Ascending aorta (tissue), 2 donors: ENCODE results near the gene AGTPBP1. TPM values are rescaled to one million over a fixed set of nuclear protein-coding genes. Genes with fewer than 3 reads are reported as not detected.

Experiments used
- DNase-seq, 2 donors: peaks; one replicate each; pipeline ENCODE4 v3.0.0-alpha.2; 2019; ENCODE audit warnings: low spot score in 2 of 2
- H3K27ac ChIP-seq, 2 donors: fragments of 200-600 bp; sonication (generic); one replicate each; pipeline ENCODE4 v1.5.1; 2016 to 2017; ENCODE audit warnings: mild to moderate bottlenecking in 1 of 2
- H3K27me3 ChIP-seq: fragments of 200-600 bp; sonication (generic); one replicate; pipeline ENCODE4 v1.5.1; 2017
- H3K36me3 ChIP-seq, 2 donors: fragments of 200-600 bp; sonication (generic); one replicate each; pipeline ENCODE4 v1.5.1; 2016
- H3K4me1 ChIP-seq, 2 donors: fragments of 200-600 bp; sonication (generic); one replicate each; pipeline ENCODE4 v1.5.1; 2016 to 2017; ENCODE audit warnings: mild to moderate bottlenecking in 1 of 2
- H3K4me3 ChIP-seq, 2 donors: fragments of 200-600 bp; sonication (generic); one replicate each; pipeline ENCODE4 v1.5.1; 2016 to 2017; ENCODE audit warnings: mild to moderate bottlenecking in 1 of 2
- H3K9me3 ChIP-seq, 2 donors: fragments of 200-600 bp; sonication (generic); one replicate each; pipeline ENCODE4 v1.5.1; 2016
- CTCF ChIP-seq, 3 experiments: fragments of 200-600 bp in 2 of 3; fragments of 450-650 bp in 1 of 3; sonication (generic) in 2 of 3; IDR thresholded peaks; one replicate each; pipeline ENCODE4 v1.5.1; 2016 to 2019; ENCODE audit warnings: antibody characterized with exemption in 3 of 3, mild to moderate bottlenecking in 1 of 3, moderate library complexity in 1 of 3
- intact Hi-C: fragments of 100-400 bp; cut with DNase I; formaldehyde crosslinking; loops from one replicate; pipeline ENCODE4 v1.15.1; 2023
- total RNA-seq: library from RNA; depleted of rRNA; stranded (reverse); fragments of >200 nt; gene quantifications from one replicate; pipeline ENCODE4 v1.1.0, GENCODE V29; 2016

AGTPBP1 gene
- total RNA-seq, 1 donor from 2014 or later: 28.3 TPM

GRCh38 chr9:85702726-85703289 is 38.9 kb downstream of the AGTPBP1 start:
- H3K4me1 ChIP-seq: peaks cover 0 to 3% of the 10 kb centered on the region in 2 donors
- no peaks in the 10 kb centered on the region for H3K9me3 ChIP-seq
- intact Hi-C loops: no loop called here
- DNase-seq: no peak
- H3K4me3 ChIP-seq: no peak overlapping the region
- TF ChIP-seq CTCF (IDR thresholded peaks at IDR 0.05): no peak
- H3K27ac ChIP-seq: no peak overlapping the region
- H3K36me3 ChIP-seq: no peaks in the 10 kb centered on the region
- H3K27me3 ChIP-seq: no peaks in the 10 kb centered on the region

- peaks cover 0 to 3% of the 10 kb centered on the region in 2 donors for H3K4me1 ChIP-seq
- H3K4me3 ChIP-seq: no peak overlapping the region
- no peaks in the 10 kb centered on the region for H3K9me3 ChIP-seq
- no peaks in the 10 kb centered on the region for H3K27me3 ChIP-seq
- intact Hi-C loops: no loop called here
- TF ChIP-seq CTCF (IDR thresholded peaks at IDR 0.05): no peak
- no peaks in the 10 kb centered on the region for H3K36me3 ChIP-seq
- no peak overlapping the region for H3K27ac ChIP-seq
- no peak for DNase-seq
These were observed 39.6 kb downstream of the AGTPBP1 start for GRCh38 chr9:85702191-85702590.

GRCh38 chr9:85700330-85700729 is 41.4 kb downstream of the AGTPBP1 start:
- intact Hi-C loops: no loop called here
- Histone ChIP-seq H3K4me3 (no peak overlapping the region), H3K9me3 (no peaks in the 10 kb centered on the region), H3K36me3 (no peaks in the 10 kb centered on the region), H3K27me3 (no peaks in the 10 kb centered on the region), H3K27ac (no peak overlapping the region), H3K4me1 (peaks cover 0 to 3% of the 10 kb centered on the region in 2 donors)
- no peak for TF ChIP-seq CTCF (IDR thresholded peaks at IDR 0.05)
- DNase-seq: no peak

GRCh38 chr9:85688361-85688760 is 53.4 kb downstream of the AGTPBP1 start:
- H3K27ac ChIP-seq: no peak overlapping the region
- no peak for TF ChIP-seq CTCF (IDR thresholded peaks at IDR 0.05)
- DNase-seq: no peak
- H3K36me3 ChIP-seq: peaks cover 0 to 12% of the 10 kb centered on the region in 2 donors
- intact Hi-C loops: no loop called here
- H3K9me3 ChIP-seq: peaks cover 0 to 9% of the 10 kb centered on the region in 2 donors
- H3K4me3 ChIP-seq: no peak overlapping the region
- H3K27me3 ChIP-seq: no peaks in the 10 kb centered on the region
- H3K4me1 ChIP-seq: no peaks in the 10 kb centered on the region

GRCh38 chr9:85685081-85685480 is 56.7 kb downstream of the AGTPBP1 start:
- peaks cover 0 to 9% of the 10 kb centered on the region in 2 donors for H3K9me3 ChIP-seq
- no peaks in the 10 kb centered on the region for H3K36me3 ChIP-seq
- no peak overlapping the region for H3K27ac ChIP-seq
- no peaks in the 10 kb centered on the region for H3K27me3 ChIP-seq
- TF ChIP-seq CTCF (IDR thresholded peaks at IDR 0.05): no peak
- H3K4me3 ChIP-seq: no peak overlapping the region
- H3K4me1 ChIP-seq: no peaks in the 10 kb centered on the region
- intact Hi-C loops: no loop called here
- DNase-seq: no peak

GRCh38 chr9:85676790-85677189 is 65.0 kb downstream of the AGTPBP1 start:
- intact Hi-C loops: no loop called here
- TF ChIP-seq CTCF (IDR thresholded peaks at IDR 0.05): no peak

More at GRCh38 chr9:85676790-85677189, 65.0 kb downstream of the AGTPBP1 start:
- Histone ChIP-seq H3K4me3 (no peak overlapping the region), H3K9me3 (no peaks in the 10 kb centered on the region), H3K36me3 (peaks cover 0 to under 1% of the 10 kb centered on the region in 2 donors), H3K27me3 (no peaks in the 10 kb centered on the region), H3K27ac (no peak overlapping the region), H3K4me1 (no peaks in the 10 kb centered on the region)
- no peak for DNase-seq
